ENCODE measurements around the gene ARSA.

Gene ARSA

GRCh38 chr22:50582493-50583293 lies 45.3 kb downstream of the ARSA start, which contains the start of gene CHKB:
Gene CHKB (minus strand): TSS chr22:50582849. CDS start chr22:50582781, 68 bp downstream.
- FAIRE-seq: peak; percentile 82
- peak; percentile 99 for DNase-seq (ENCODE audit: low spot score)

- DNase-seq (ENCODE audit: low spot score) (no peak), FAIRE-seq (peak; percentile 44)
These were observed 45.9 kb downstream of the ARSA start for GRCh38 chr22:50581950-50582492.

GRCh38 chr22:50581031-50581949 lies 46.7 kb downstream of the ARSA start:
- FAIRE-seq: no peak
- no peak for DNase-seq (ENCODE audit: low spot score)

- DNase-seq (ENCODE audit: low spot score) (no peak), FAIRE-seq (no peak)
These were observed 48.2 kb downstream of the ARSA start for GRCh38 chr22:50579752-50580151.

- no peak for FAIRE-seq
These were observed 49.1 kb downstream of the ARSA start for GRCh38 chr22:50578776-50579310.

GRCh38 chr22:50577987-50578775 lies 49.8 kb downstream of the ARSA start, which contains the start of gene CPT1B:
Gene CPT1B (minus strand): TSS chr22:50578427. CDS start chr22:50577915, 512 bp downstream.
- FAIRE-seq (no peak), DNase-seq (ENCODE audit: low spot score) (no peak)

More at GRCh38 chr22:50578776-50579310, 49.1 kb downstream of the ARSA start:
- DNase-seq (ENCODE audit: low spot score): no peak

GRCh38 chr22:50577697-50577986 lies 50.3 kb downstream of the ARSA start:
- DNase-seq (ENCODE audit: low spot score): no peak

GRCh38 chr22:50576806-50577696 lies 50.9 kb downstream of the ARSA start:
- FAIRE-seq: no peak
- no peak for DNase-seq (ENCODE audit: low spot score)

More at GRCh38 chr22:50577697-50577986, 50.3 kb downstream of the ARSA start:
- FAIRE-seq: no peak

- FAIRE-seq (no peak), DNase-seq (ENCODE audit: low spot score) (no peak)
These were observed 51.9 kb downstream of the ARSA start for GRCh38 chr22:50576070-50576469.

- DNase-seq (ENCODE audit: low spot score) (no peak), FAIRE-seq (no peak)
These were observed 52.5 kb downstream of the ARSA start for GRCh38 chr22:50575426-50575941.
